Measurements from ENCODE around the gene AP2M1. TPM values are rescaled to one million over a fixed set of nuclear protein-coding genes. Genes with fewer than 3 reads are reported as not detected.

The AP2M1 gene
- total and polyA plus RNA-seq, 2 of the 13 experiments (the other 11 are each of a cell fraction or from before 2014, with no cell fraction given), result 126 to 146 TPM

GRCh38 chr3:184181596-184181995, 6.9 kb downstream of the AP2M1 start:
- Histone ChIP-seq H3K79me2 (ENCODE audit: insufficient read depth, low read length) (peaks cover 10% of the 10 kb centered on the region), H2AFZ (ENCODE audit: low read length) (no peak overlapping the region), H3K4me3 (replicated peaks in 1 of 3; ENCODE audit: insufficient read depth in 1 of 3, low read depth in 2 of 3, low read length in 3 of 3) (no peak overlapping the region), H3K9me3 (ENCODE audit: low read length) (no peaks in the 10 kb centered on the region), H4K20me1 (ENCODE audit: insufficient read depth, low read length) (peaks cover 1% of the 10 kb centered on the region), H3K27ac (ENCODE audit: extremely low read length, insufficient read depth, low read length) (no peak overlapping the region), H3K9ac (ENCODE audit: insufficient read depth, low read depth, low read length) (no peak overlapping the region), H3K27me3 (ENCODE audit: control insufficient read depth in 1 of 2, insufficient read depth in 2 of 2, low read length in 2 of 2) (no peaks in the 10 kb centered on the region; a peak in 1 of 5 replicates), H3K4me1 (ENCODE audit: insufficient read depth, low read length) (peaks cover 17% of the 10 kb centered on the region), H3K36me3 (replicated peaks in 1 of 2; ENCODE audit: control insufficient read depth in 1 of 2, insufficient read depth in 2 of 2, low read length in 2 of 2) (peaks cover 55 to 70% of the 10 kb centered on the region in 2 experiments), H3K4me2 (ENCODE audit: low read depth, low read length) (no peak overlapping the region)
- DNase-seq (ENCODE audit: low spot score), result no peak
- ATAC-seq, result no peak
- ChIA-PET CTCF (ENCODE audit: low intra/inter-chr PET ratio, low total read pairs) (no interaction called here), POLR2A (no interaction called here)
- intact Hi-C loops (cut with micrococcal nuclease; ENCODE audit: unreplicated experiment) (no loop called here), in situ Hi-C loops (cut with HindIII; ENCODE audit: extremely low pct_ligation_motif_present, low pct_unique_long_range_greater_than_20kb) (no loop called here)
- WGBS (ENCODE audit: low lambda C conversion rate), result 93% methylated on average over 9 of the region's 9 CpGs
- FAIRE-seq, result no peak
- BruUV-seq (replicated peaks), result no TSS peak
- TF ChIP-seq ZNF34 (CRISPR knock-in tag; IDR thresholded peaks at IDR 0.05; ENCODE audit: borderline replicate concordance) (no peak), ZBTB26 (CRISPR knock-in tag; IDR thresholded peaks at IDR 0.05; ENCODE audit: borderline replicate concordance) (no peak), EHMT2 (IDR thresholded peaks at IDR 0.05; ENCODE audit: borderline replicate concordance, low read depth, low read length) (no peak), HOMEZ (CRISPR knock-in tag; IDR thresholded peaks at IDR 0.05; ENCODE audit: low read depth) (no peak), ZBTB7B (CRISPR knock-in tag; IDR thresholded peaks at IDR 0.05) (no peak), CEBPG (CRISPR knock-in tag; IDR thresholded peaks at IDR 0.05) (no peak), TERF1 (CRISPR knock-in tag; IDR thresholded peaks at IDR 0.05) (no peak), DZIP1 (CRISPR knock-in tag; IDR thresholded peaks at IDR 0.05) (no peak), HINFP (CRISPR knock-in tag; IDR thresholded peaks at IDR 0.05; ENCODE audit: low read depth) (no peak), SALL2 (CRISPR knock-in tag; IDR thresholded peaks at IDR 0.05) (no peak), HIC2 (CRISPR knock-in tag; IDR thresholded peaks at IDR 0.05; ENCODE audit: low read depth) (no peak), EZH2 (conservative IDR thresholded peaks at IDR 0.05; ENCODE audit: low read depth, low read length) (no peak), NAIF1 (CRISPR knock-in tag; IDR thresholded peaks at IDR 0.05; ENCODE audit: borderline replicate concordance) (no peak)
